Activated CD4-positive, alpha-beta T cell treated with anti-CD3 and anti-CD28 coated beads, Interleukin-10, Interleukin-2, amounts not matched to agents 100 ng/mL and 50 ng/mL, durations not matched to agents 16 hours and 8 hours (primary cell): ENCODE results near the gene ACSS3.
"Not testable (repeated sequence)": the region's sequence is repeated elsewhere in the genome, so short reads cannot be mapped to it uniquely, and the experiment has no call there.

Source experiments
- DNase-seq: peaks from one replicate; pipeline ENCODE4 v3.0.0-alpha.2; 2020

The ACSS3 gene

GRCh38 chr12:81168445-81168844 is 90.6 kb downstream of the ACSS3 start:
- no peak for DNase-seq

GRCh38 chr12:81170072-81170471 is 92.2 kb downstream of the ACSS3 start:
- no peak for DNase-seq

GRCh38 chr12:81172851-81173250 is 95.0 kb downstream of the ACSS3 start:
- no peak for DNase-seq

- DNase-seq: no peak
These were observed 96.8 kb downstream of the ACSS3 start for GRCh38 chr12:81174664-81175063.

- DNase-seq: no peak
These were observed 98.9 kb downstream of the ACSS3 start for GRCh38 chr12:81176796-81177195.

GRCh38 chr12:81181691-81182090 is 103.8 kb downstream of the ACSS3 start:
- no peak for DNase-seq

GRCh38 chr12:81187686-81188085 is 109.8 kb downstream of the ACSS3 start:
- no peak for DNase-seq

GRCh38 chr12:81196595-81196994 is 118.7 kb downstream of the ACSS3 start:
- no peak for DNase-seq

- not testable (repeated sequence) for DNase-seq
These were observed 122.7 kb downstream of the ACSS3 start for GRCh38 chr12:81200561-81200960.

GRCh38 chr12:81203671-81204204 is 125.9 kb downstream of the ACSS3 start:
- DNase-seq: no peak

- no peak for DNase-seq
These were observed 127.5 kb downstream of the ACSS3 start for GRCh38 chr12:81205416-81205815.

GRCh38 chr12:81206429-81206828 is 128.6 kb downstream of the ACSS3 start:
- DNase-seq: no peak

- DNase-seq: no peak
These were observed 129.3 kb downstream of the ACSS3 start for GRCh38 chr12:81207173-81207572.

- no peak for DNase-seq
These were observed 129.8 kb downstream of the ACSS3 start for GRCh38 chr12:81207664-81208063.

GRCh38 chr12:81208187-81208911 is 130.5 kb downstream of the ACSS3 start:
- no peak for DNase-seq

GRCh38 chr12:81209012-81209411 is 131.1 kb downstream of the ACSS3 start:
- no peak for DNase-seq

GRCh38 chr12:81209772-81210225 is 131.9 kb downstream of the ACSS3 start:
- DNase-seq: not testable (repeated sequence)

- DNase-seq: no peak
These were observed 133.4 kb downstream of the ACSS3 start for GRCh38 chr12:81211306-81211705.

GRCh38 chr12:81212996-81213696 is 135.3 kb downstream of the ACSS3 start:
- no peak for DNase-seq

GRCh38 chr12:81216739-81217138 is 138.9 kb downstream of the ACSS3 start:
- DNase-seq: no peak

- DNase-seq: no peak
These were observed 143.8 kb downstream of the ACSS3 start for GRCh38 chr12:81221681-81222080.

GRCh38 chr12:81222846-81223592 is 145.1 kb downstream of the ACSS3 start:
- DNase-seq: no peak

GRCh38 chr12:81224626-81225025 is 146.7 kb downstream of the ACSS3 start:
- no peak for DNase-seq
